ENCODE data around the gene MSLN. TPM values are rescaled to one million over a fixed set of nuclear protein-coding genes. Genes with fewer than 3 reads are reported as not detected.

The MSLN gene
- total RNA-seq, 4 donors from 2014 or later, result 1.5 TPM; not detected in 3

- WGBS, 2 donors, result 72 to 75% methylated on average over 12 to 19 of the region's 19 CpGs
- TF ChIP-seq EP300 (IDR thresholded peaks at IDR 0.05) (no peak), CTCF (IDR thresholded peaks at IDR 0.05) (no peak), POLR2A (IDR thresholded peaks at IDR 0.05) (no peak)
- Histone ChIP-seq H3K4me1 (peaks cover 0 to 17% (median 0%) of the 10 kb centered on the region in 4 donors), H3K36me3 (peaks cover 0 to 18% (median 0%) of the 10 kb centered on the region in 3 donors), H3K4me3 (no peak overlapping the region), H3K27ac (no peak overlapping the region), H3K27me3 (peaks cover 0 to 58% of the 10 kb centered on the region in 2 donors), H3K9me3 (no peaks in the 10 kb centered on the region)
- DNase-seq (ENCODE audit: low spot score in 2 of 2), result no peak
Measured at GRCh38 chr16:781346-782010, 20.9 kb downstream of the MSLN start.

GRCh38 chr16:782258-782657 is 21.7 kb downstream of the MSLN start:
- Histone ChIP-seq H3K4me1 (peaks cover 0 to 25% (median 2%) of the 10 kb centered on the region in 4 donors), H3K27ac (no peak overlapping the region), H3K36me3 (peaks cover 0 to 24% (median 0%) of the 10 kb centered on the region in 3 donors), H3K9me3 (no peaks in the 10 kb centered on the region), H3K27me3 (peaks cover 0 to 50% of the 10 kb centered on the region in 2 donors), H3K4me3 (no peak overlapping the region)
- DNase-seq (ENCODE audit: low spot score in 2 of 2), result no peak
- 51 to 58% methylated on average over 6 of the region's 6 CpGs for WGBS, 2 donors
- TF ChIP-seq CTCF (IDR thresholded peaks at IDR 0.05) (no peak), EP300 (IDR thresholded peaks at IDR 0.05) (no peak), POLR2A (IDR thresholded peaks at IDR 0.05) (no peak)

- Histone ChIP-seq H3K27me3 (peaks cover 0 to 45% of the 10 kb centered on the region in 2 donors), H3K4me1 (peaks cover 0 to 31% (median 4%) of the 10 kb centered on the region in 4 donors), H3K9me3 (no peaks in the 10 kb centered on the region), H3K36me3 (peaks cover 0 to 24% (median 0%) of the 10 kb centered on the region in 3 donors), H3K4me3 (no peak overlapping the region), H3K27ac (no peak overlapping the region)
- no peak for TF ChIP-seq POLR2A (IDR thresholded peaks at IDR 0.05)
- TF ChIP-seq CTCF (IDR thresholded peaks at IDR 0.05), result no peak
- no peak for TF ChIP-seq EP300 (IDR thresholded peaks at IDR 0.05)
- 68 to 75% methylated on average over 19 to 32 of the region's 36 CpGs for WGBS, 2 donors
- no peak for DNase-seq (ENCODE audit: low spot score in 2 of 2)
Measured at GRCh38 chr16:782766-783403, 22.4 kb downstream of the MSLN start.

GRCh38 chr16:783404-784161 is 23.0 kb downstream of the MSLN start:
- H3K4me1 ChIP-seq, result peaks cover 0 to 32% (median 5%) of the 10 kb centered on the region in 4 donors
- H3K4me3 ChIP-seq, result no peak overlapping the region
- DNase-seq (ENCODE audit: low spot score in 2 of 2), result no peak
- H3K27me3 ChIP-seq, result peaks cover 0 to 40% of the 10 kb centered on the region in 2 donors
- WGBS, 2 donors, result 30 to 37% methylated on average over 7 to 15 of the region's 17 CpGs
- no peaks in the 10 kb centered on the region for H3K9me3 ChIP-seq
- TF ChIP-seq CTCF (IDR thresholded peaks at IDR 0.05) (no peak), EP300 (IDR thresholded peaks at IDR 0.05) (no peak), POLR2A (IDR thresholded peaks at IDR 0.05) (no peak)
- peaks cover 0 to 24% (median 0%) of the 10 kb centered on the region in 3 donors for H3K36me3 ChIP-seq
- H3K27ac ChIP-seq, result no peak overlapping the region

Data from tibial nerve (tissue), 4 donors.